HG02852 (cell line): Measurements from ENCODE around the gene DNAI7.
A peak's percentile ranks its signal among the peaks of the same experiment; 100 is the strongest.

Experiments used
- ATAC-seq: cut with Tn5 transposase; IDR thresholded peaks from one replicate; pipeline ENCODE4 v1.9.1; 2021; ENCODE audit warnings: mild to moderate bottlenecking, moderate library complexity; ENCODE audit not compliant: unreplicated experiment

The DNAI7 gene

DNA sequence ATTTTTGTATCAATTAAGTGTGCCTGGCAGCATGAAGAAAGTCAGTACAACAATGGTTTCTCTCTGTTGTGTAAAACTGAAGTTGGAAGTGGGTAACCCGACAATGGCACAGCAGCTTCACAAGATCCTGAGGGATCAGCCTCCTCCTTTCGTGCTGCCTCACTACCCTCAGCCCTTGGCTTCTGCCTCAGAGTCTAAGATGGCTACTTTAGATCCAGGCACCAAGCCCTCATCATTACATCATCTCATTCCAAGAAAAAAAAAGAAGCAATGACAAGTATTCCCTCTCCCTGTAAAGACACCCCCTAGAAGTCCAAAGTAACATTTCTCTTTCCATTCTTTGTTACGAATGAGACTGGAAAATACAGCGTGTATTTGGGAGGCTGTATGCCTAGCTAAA is 92.6 kb downstream of the DNAI7 start:
- ATAC-seq: no peak

DNA sequence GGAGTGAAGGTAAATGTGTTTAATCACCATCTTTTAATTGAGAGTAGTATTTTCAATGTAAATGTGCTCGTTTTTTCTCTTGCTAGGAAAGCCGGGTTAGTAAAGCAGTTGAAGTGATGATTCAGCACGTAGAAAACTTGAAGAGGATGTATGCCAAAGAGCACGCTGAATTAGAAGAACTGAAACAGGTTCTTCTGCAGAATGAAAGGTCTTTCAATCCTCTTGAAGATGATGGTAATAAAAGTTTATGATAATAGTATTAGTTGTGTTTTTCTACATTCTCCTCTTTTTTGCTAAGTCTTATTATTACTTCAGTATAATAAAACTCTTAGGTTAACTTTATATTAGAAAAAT is 93.9 kb downstream of the DNAI7 start:
- peak; percentile 66 for ATAC-seq

DNA sequence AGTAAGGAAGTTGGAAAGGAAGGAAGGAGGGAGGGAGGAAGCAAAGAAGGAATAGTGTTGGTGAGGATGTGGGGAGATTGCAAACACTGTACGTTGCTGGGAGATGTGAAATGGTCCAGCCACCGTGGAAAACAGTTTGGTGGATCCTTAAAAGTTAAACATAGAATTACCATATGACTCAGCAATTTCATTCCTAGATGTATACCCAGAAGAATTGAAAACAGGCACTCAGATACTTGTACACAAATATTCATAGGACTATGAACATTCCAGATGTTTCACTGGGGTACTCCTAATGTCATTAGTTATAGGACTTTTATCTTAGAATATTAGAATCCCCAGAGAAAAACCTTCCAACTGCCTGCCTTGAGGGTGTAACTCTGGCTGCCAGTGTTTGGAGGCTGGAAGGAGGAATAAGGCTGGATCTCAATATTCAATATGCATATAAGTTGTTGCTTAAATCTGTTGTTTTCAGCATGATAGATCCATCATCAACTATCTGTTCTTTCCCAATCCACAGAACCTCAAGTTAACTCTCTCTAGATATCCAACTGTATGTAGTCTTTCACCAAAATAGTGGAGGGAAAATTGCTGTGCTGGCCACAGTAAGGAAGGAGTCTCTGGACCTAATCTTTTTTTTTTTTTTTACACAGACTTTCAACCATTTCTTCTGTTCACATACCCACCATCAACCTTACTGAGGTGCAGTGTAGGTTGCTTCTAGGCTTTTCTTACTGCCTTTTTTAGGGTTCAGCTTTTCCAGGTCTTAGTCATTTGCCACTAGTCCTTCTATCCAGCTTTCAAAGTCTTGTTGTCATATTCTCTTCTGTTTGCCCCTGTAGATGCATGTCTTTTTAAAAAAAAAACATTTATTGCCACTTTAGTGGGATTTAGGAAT is 94.5 kb downstream of the DNAI7 start:
- ATAC-seq: peak; percentile 39

DNA sequence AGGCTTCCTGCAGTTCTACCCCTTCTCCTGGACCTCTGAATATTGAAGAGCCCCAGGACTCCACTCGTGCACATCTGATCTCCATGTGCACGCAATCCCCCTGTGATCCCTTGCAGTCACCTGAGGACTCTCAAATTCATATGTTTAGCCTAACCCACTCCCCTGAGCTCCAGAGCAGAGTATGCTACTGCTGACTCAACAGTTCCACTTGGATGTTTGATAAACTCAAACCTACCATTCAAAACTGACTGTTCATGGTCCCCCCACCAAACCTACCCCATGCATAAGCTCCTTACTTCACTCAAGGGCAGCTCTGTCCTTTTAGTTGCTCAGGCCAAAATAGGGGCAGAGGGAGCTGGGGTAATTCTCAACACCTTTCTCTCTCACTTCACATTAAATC is 96.0 kb downstream of the DNAI7 start:
- no peak for ATAC-seq

DNA sequence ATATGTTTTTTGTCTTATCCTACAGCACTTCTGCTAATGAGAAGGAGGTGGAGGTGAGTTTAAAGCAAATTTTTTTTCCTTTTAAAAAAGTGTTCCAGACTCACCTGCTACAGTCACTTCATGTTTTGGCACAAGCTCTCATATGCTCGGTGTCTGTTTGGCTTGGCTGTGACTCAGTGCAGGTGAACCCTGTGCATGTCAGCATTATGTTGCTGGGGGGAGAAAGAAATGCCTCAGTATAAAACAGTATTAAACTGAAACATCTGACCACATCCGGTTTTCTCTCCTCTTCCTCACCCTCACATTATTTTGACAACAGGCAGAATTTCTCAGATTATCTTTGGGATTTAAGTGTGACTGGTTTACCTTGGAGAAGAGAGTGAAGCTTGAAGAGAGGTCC is 105.2 kb downstream of the DNAI7 start:
- no peak for ATAC-seq

DNA sequence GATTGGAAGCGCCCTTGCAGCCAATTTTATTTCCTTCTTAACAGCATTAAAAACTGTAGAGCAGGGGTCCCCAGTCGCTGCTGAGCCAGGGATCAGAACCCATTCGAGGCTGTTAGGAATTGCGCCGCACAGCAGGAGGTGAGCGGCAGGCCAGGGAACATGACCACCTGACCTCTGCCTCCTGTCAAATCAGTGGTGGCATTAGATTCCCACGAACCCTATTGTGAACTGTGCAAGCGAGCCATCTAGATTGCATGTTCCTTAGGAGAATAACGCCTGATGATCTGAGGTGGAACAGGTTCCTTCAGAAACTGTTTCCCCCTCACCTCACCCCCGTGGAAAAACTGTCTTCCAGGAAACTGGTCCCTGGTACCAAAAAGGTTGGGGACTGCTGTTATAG is 107.4 kb downstream of the DNAI7 start:
- ATAC-seq: no peak

DNA sequence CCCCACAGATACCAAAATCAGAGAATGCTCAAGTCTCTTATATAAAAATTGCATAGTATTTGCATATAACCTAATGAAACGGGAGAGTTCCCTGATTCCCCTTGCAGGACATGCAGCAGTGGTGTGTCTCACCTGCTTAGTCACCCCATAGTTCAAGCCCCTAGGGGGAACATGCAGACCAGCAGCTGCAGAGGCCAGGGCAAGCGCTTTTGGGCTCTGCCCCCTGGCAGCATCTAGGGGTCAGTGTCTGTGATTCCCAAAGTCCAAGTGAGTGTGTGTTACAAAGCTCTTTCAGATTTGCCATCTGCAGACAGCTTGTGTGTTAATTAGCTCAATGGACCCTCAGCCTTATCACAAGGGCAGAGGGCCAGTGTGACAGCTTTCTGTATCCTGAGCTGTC is 110.1 kb downstream of the DNAI7 start:
- ATAC-seq: no peak

DNA sequence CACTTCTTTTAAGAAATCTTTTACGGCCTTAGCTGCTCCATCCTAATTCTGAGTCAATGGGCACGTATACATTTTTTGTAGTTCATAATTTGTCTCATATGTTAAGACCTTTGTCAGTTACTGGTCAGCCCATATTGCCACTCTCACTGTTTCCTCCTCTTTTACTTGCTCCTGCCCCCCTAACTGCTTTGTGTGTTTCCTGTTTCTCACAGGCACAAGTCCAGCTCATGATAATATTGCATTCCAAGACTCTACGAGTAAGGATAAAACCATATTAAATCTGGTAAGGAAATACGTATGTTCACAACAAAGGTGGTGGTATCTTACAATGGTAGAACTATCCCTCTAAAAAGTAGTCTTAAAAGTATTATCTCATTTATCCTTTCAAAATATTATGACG is 111.7 kb downstream of the DNAI7 start:
- ATAC-seq: no peak

DNA sequence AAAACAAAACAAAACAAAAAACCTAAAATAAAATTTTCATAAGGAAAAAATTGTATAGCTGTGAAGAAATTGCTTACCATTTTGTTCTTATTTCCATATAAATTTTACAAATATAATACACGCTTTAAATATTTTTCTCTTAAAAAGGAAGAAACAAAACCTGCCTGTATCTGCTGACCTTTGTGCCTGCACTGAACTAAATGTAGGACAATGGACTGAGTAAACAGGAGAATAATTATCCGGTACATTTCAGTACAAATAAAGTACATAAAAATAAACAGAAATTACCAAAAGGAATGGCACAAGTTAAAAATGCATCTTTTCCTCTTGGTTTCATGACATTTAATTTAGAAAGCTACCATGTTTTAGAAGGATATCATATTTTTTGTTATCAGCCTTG is 112.3 kb downstream of the DNAI7 start:
- no peak for ATAC-seq

DNA sequence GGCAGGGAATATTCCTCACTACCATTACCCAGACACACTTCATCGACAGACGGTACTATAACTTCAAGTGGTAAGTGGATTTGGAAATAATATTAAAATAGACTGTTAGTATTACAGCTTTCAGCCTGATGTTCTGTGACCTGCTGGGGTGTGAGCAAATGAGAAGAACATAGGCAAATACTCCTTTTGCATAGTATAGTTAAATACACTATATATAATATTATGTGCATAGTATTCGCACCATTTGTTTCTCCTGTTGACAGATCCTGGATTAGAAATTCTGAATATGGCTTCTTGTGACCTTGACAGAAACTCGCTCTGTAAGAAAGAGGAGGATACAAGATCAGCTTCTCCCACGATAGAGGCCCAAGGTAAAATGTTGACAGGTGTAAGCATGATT is 115.6 kb downstream of the DNAI7 start:
- ATAC-seq: no peak

DNA sequence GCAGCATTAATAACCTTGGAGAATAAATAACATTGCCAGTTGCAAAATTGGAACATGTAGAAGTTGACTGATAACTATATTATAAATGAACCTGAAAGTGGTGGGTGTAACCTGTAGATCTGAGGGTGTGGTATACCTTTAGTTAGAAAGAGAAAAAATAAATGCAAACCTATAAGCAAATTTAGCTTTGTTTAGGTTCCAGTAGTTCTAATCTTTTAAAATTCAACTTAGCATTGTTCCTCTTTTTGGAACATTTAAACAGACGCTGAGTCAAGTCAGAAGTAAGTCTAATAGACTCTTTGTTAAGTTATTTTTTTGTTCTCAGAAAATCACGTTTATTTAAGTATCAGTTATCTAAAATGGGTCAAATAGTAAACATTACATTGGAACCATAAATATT is 120.0 kb downstream of the DNAI7 start:
- ATAC-seq: peak; percentile 77

DNA sequence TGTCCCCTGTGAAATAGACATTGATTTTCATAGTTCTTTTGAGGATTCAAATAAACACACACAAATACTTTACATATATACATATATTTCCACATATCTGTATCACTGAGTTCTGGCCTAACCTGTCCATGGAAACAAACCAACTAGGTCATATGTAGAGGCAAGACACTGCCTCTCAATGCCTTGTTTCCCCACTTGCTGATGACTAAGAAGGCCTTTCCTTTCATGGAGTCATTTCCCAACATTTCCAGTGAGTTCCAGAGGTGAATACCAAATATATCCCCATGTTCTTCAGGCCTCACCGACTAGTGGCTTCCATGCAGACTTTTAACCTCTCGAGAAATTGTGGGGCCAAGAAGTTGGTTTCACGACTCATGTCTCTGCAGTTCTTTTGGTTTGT is 120.8 kb downstream of the DNAI7 start:
- ATAC-seq: no peak

DNA sequence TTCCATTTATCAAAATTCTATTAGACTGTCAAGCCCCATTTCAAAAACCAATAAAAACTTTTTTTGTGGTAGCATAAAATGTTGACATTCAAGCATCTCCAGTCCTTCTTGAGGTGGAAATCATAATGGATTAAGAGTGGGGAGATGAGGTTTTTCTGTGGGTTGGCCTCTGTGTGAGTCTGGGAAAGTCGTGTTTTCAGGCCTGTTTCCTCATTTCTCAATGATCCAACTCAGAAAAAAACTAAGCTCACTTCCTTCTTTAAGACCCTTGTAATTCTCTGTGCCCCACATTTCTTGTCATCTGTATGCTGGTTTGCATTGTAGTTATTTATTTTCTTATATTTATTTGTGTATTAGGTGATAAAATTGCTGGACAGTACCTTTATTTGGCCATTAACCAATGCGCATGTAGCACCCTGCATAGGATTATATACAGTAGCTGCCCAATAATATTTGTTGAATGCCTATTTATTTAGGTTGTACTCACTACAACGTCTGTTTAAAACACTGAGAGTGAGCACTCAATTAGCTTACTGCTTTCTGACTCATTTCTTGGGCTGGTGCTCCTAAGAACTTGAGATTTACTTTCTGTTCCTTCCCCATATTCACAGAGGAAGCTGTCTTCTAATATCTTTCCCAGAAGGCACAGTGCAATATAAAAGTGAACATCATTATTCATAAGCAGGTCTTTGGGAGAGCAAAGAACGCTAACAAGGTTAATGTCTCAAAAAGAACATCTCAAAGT is 121.9 kb downstream of the DNAI7 start:
- ATAC-seq: no peak

DNA sequence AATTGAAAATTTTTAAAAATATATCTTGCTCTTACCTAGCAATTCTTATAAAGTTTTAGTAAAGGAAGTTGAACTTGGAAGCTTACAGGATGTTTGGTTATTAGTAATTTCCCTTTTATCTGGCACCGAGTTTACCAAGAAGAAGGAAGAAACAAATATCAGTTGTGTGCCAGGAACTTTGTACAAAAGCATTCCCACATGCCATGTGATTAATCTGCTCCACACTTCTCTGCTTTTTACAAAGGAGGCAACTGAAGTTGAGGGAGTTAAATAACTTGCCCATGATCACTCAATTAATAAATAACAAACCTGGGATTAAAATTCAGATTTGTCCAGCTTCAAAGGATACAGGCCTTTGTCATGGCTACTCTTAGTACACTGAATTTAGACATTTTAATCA is 123.6 kb downstream of the DNAI7 start:
- ATAC-seq: no peak

DNA sequence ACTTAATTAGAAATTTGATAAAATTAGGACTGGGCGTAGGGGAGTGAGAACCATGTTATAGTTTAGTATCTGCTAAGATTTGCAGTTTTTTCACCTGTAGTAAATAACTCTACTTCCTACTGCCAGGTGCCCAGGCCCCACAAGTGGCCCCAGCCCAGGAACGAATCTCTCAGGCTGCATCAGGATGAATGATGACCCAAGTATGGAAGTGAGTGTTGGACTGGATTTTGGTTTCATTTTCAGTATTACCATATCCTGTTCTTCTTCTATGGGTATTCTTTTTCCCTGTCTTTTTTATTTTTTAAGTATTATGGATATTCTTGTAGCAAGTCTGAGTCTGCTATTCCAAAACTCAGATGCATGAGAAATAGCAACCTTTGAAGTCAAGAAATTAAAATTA is 125.7 kb downstream of the DNAI7 start:
- ATAC-seq: no peak

DNA sequence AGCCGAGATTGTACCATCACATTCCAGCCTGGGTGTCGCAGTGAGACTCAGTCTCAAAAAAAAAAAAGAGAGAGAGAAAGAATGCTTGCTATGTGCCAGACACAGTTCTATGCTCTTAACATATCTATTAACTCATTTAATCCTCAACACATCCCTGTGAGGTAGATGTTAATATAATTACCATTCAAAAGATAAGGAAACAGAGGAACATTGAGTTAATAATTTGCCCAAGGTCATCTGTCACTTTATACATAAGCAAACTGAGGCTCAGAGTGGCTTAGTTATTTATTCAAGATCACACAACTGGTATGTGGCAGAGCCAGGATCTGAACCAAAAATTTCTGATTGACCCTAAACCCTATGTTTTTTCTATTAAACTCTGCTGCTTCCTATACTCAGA is 129.9 kb downstream of the DNAI7 start:
- ATAC-seq: no peak

DNA sequence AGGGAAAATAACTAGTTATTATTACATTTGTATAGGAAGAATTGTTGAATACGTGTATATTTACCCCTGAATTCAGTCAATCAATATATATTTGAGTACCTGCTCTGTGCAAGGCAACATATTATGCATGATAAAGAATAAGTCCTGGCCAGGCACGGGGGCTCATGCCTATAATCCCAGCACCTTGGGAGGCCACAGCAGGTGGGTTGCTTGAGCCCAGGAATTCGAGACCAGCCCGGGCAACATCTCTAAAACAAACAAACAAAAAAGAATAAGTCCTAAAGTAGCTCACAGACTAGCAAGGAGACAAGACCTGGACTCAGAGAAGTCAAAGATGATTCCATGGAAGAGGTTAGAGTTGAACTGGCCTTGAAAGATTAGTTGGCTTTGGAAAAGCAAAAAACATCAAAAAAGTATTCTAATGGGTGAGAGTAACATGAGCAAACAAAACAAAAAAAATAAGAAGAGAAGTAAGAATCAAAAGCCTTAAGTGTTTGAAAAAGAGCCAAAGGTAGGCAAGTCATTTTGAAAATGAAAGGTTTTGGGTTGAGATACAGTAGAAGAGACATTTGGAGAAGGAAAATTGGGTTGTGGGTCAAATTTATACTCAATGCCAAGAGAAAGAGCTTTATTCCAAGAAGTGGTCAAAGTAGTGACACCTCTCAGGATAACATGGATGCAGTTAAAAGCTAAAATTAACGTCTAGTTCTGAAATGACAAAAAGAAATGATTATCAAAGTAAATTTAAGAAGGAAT is 130.9 kb downstream of the DNAI7 start:
- ATAC-seq: no peak

DNA sequence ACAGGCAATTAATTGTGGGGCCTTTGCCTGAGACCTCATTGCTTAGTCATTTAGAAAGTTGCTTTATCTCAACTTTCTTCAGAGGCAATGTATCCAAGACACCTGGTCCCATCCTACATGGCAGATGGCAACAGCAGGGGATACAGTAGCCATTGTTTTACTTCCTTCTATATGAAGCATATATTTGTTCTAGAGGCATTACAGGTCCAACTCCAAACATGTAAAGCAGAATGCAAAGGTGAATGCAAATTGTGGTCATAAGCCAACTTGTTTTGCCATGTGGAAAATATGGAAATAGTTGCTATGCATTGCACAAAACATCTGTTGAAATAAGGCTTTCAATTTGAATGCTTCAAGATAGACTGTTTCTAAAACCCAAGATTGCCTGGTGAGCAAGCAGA is 136.3 kb downstream of the DNAI7 start:
- ATAC-seq: peak; percentile 46
